GM18505 (cell line): ENCODE results near the gene RAF1.
"Not testable (repeated sequence)": the region's sequence is repeated elsewhere in the genome, so short reads cannot be mapped to it uniquely, and the experiment has no call there.

Source experiments
- ATAC-seq: cut with Tn5 transposase; IDR thresholded peaks from one replicate; pipeline ENCODE4 v1.9.1; 2021; ENCODE audit not compliant: unreplicated experiment
- POLR2A ChIP-seq: IDR thresholded peaks from 4 replicates; pipeline ENCODE4 v1.6.1; 2011; ENCODE audit warnings: borderline replicate concordance; ENCODE audit not compliant: insufficient read depth, insufficient read length; ENCODE audit errors: extremely low read depth

The RAF1 gene

GRCh38 chr3:12643724-12644123 lies 20.2 kb downstream of the RAF1 start:
- TF ChIP-seq POLR2A, result no peak

DNA sequence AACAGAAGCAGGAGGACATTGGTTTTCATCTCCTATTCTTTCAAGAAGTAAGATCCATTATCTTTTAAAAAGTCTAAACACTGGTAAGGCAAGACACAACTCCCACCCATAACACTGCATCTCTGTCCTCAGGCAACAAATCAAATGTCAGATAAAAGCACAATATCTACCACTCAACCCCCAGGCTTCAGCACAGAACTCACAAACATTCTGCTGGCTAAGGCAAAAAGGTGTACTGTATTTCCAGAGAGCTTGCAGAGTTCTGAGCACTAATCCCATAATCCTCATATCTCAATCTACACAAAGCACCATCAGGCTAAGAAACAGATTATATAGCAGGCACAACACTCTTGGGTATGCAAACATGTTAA lies 20.9 kb downstream of the RAF1 start:
- ATAC-seq, result no peak
- TF ChIP-seq POLR2A, result no peak

More at GRCh38 chr3:12643724-12644123, 20.2 kb downstream of the RAF1 start:
- no peak for ATAC-seq

- not testable (repeated sequence) for ATAC-seq
Observed at GRCh38 chr3:12640853-12641252, 23.1 kb downstream of the RAF1 start.

- no peak for ATAC-seq
- TF ChIP-seq POLR2A, result no peak
Observed at GRCh38 chr3:12638105-12638504, 25.8 kb downstream of the RAF1 start.

DNA sequence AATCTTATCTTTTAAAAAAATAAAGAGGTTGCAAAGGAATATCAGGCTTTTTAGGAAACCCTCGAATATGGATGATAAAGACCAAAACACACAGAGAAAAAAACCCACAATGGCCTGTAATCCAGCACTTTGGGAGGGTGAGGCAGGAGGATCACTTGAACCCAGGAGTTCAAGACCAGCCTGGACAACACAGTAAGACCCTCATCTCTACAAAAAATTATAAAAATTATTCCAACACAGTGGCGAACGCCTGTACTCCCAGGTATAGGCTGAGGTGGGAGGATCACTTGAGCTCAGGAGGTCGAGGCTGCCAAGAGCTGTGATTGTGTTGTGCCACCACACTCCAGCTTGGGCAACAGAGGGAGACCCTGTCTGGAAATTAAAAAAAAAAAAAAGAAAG lies 30.8 kb downstream of the RAF1 start:
- no peak for TF ChIP-seq POLR2A
- ATAC-seq, result no peak

GRCh38 chr3:12632523-12632922 lies 31.4 kb downstream of the RAF1 start:
- TF ChIP-seq POLR2A, result no peak
- no peak for ATAC-seq

GRCh38 chr3:12630843-12631242 lies 33.1 kb downstream of the RAF1 start:
- not testable (repeated sequence) for ATAC-seq

GRCh38 chr3:12630292-12630691 lies 33.6 kb downstream of the RAF1 start:
- no peak for TF ChIP-seq POLR2A
- ATAC-seq, result no peak

DNA sequence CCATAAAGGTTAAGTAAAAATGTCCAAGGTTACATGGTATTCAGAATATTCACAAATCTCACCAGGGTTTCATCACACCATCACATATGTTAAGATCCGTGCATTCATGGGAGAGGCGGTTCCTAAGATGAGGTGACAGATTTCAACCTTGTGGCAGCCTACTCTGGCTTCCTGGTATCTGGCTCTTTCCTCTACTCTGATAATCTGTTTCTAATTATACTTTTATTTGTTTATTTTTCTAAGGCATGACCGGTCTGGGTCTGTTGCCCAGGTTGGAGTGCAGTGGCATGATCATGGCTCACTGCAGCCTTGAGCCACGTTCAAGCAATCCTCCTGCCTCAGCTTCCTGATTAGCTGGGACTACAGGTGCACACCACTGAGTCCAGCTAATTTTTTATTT lies 34.4 kb downstream of the RAF1 start:
- no peak for ATAC-seq
- no peak for TF ChIP-seq POLR2A

DNA sequence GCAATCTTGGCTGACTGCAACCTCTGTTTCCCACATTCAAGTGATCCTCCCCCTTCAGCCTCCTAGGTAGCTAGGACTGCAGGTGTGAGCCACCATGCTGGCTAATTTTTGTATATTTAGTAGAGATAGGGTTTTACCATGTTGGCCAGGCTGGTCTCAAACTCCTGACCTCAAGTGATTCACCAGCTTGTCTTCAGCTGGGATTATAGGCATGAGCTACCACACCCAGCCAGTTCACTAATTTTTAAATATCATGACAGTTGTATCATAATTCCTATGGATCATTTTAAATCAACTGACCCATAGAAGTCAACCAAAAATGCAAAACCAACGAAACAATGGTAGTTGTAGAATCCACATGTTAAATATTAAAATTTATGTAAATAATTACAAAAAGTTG lies 35.1 kb downstream of the RAF1 start:
- TF ChIP-seq POLR2A, result no peak
- ATAC-seq, result no peak

DNA sequence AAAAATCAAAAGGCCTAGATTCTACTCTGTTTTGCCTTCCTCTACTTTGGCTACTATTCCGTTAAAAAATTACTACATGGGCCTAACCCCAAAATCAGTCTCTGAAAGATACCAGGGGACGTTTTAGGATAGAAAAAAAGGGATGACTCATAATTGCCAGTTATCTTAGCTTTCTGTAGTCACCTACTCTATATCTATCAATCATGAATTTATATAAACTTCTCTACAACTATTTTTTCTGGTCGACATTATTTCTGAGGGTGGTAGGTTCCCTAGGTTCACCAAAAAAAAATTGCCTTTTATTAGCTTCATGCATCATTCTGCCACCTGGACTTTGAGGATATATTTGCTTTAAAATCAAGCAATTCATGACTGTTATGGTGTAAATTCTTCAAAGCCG lies 36.5 kb downstream of the RAF1 start:
- ATAC-seq, result no peak
- no peak for TF ChIP-seq POLR2A

- not testable (repeated sequence) for ATAC-seq
Observed at GRCh38 chr3:12624964-12625363, 39.0 kb downstream of the RAF1 start.

- TF ChIP-seq POLR2A, result no peak
- ATAC-seq, result no peak
Observed at GRCh38 chr3:12624056-12624455, 39.9 kb downstream of the RAF1 start.

GRCh38 chr3:12622335-12622734 lies 41.6 kb downstream of the RAF1 start:
- no peak for ATAC-seq
- TF ChIP-seq POLR2A, result no peak

- ATAC-seq, result no peak
Observed at GRCh38 chr3:12620729-12621128, 43.2 kb downstream of the RAF1 start.

DNA sequence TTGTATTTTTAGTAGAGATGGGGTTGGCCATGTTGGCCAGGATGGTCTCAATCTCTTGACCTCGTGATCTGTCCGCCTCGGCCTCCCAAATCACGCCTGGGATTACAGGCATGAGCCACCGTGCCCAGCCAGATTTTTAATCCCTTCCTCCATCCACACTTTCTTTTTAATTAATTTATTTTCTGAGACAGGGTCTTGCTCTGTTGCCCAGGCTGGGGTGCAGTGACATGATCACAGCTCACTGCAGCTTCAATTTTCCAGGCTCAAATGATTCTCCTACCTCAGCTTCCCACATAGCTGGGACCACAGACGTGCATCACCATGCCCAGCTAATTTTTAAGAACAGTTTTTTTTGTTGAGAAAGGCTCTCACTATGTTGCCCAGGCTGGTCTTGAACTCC lies 43.6 kb downstream of the RAF1 start:
- no peak for TF ChIP-seq POLR2A
- ATAC-seq, result no peak

More at GRCh38 chr3:12620729-12621128, 43.2 kb downstream of the RAF1 start:
- TF ChIP-seq POLR2A, result no peak
